ENCODE results near the gene MYH3. TPM values are rescaled to one million over a fixed set of nuclear protein-coding genes. Genes with fewer than 3 reads are reported as not detected.

The MYH3 gene
- total RNA-seq (2022; extraction: Qiagen RNA extraction): 0.70 to 1.4 TPM (median 0.96 TPM) in 5 replicates

GRCh38 chr17:10657148-10657547, at the start of gene MYH3:
TSS of gene MYH3 (minus strand) at chr17:10657309. CDS start at chr17:10655064, 2,245 bp downstream.

GRCh38 chr17:10697092-10698081, 40.3 kb upstream of the MYH3 start, which contains the start of the genes ADPRM and SCO1:
TSS of gene ADPRM (plus strand) at chr17:10697594. CDS start at chr17:10704927, 7,333 bp downstream.
TSS of gene SCO1 (minus strand) at chr17:10697533. CDS start at chr17:10697507, 26 bp downstream.

Other genes starting within 250 kb of the MYH3 start
- not detected in 5 replicates for gene MYH8, start 235.4 kb downstream of the MYH3 start, total RNA-seq (2022; extraction: Qiagen RNA extraction)
- gene MYH4, start 187.8 kb downstream of the MYH3 start, total RNA-seq (2022; extraction: Qiagen RNA extraction): not detected in 5 replicates
- gene MYH1, start 138.8 kb downstream of the MYH3 start, total RNA-seq (2022; extraction: Qiagen RNA extraction): not detected in 5 replicates
- gene MYH2, start 107.7 kb downstream of the MYH3 start, total RNA-seq (2022; extraction: Qiagen RNA extraction): not detected in 5 replicates
- 52.5 to 61.9 TPM (median 59.6 TPM) in 5 replicates for gene SCO1, start 40.2 kb upstream of the MYH3 start, total RNA-seq (2022; extraction: Qiagen RNA extraction)
- gene ADPRM, start 40.3 kb upstream of the MYH3 start, total RNA-seq (2022; extraction: Qiagen RNA extraction): 5.9 to 9.1 TPM (median 8.3 TPM) in 5 replicates
- gene TMEM220, start 72.7 kb upstream of the MYH3 start, total RNA-seq (2022; extraction: Qiagen RNA extraction): 1.9 to 3.9 TPM (median 3.3 TPM) in 5 replicates
- not detected in 5 replicates for gene TMEM238L, start 146.8 kb upstream of the MYH3 start, total RNA-seq (2022; extraction: Qiagen RNA extraction)
- not detected in 5 replicates for gene PIRT, start 180.8 kb upstream of the MYH3 start, total RNA-seq (2022; extraction: Qiagen RNA extraction)